ENCODE data around the gene DDTL. TPM values are rescaled to one million over a fixed set of nuclear protein-coding genes. Genes with fewer than 3 reads are reported as not detected.
"Not testable (repeated sequence)": the region's sequence is repeated elsewhere in the genome, so short reads cannot be mapped to it uniquely, and the experiment has no call there.

DDTL gene
- total and polyA plus RNA-seq, 2 of the 4 experiments (the other 2 are of a cell fraction) = 0.36 to 1.5 TPM

- WGBS, 2 experiments (ENCODE audit: extremely low coverage in 2 of 2, insufficient read length in 1 of 2) = no CpG with 5 or more reads among the region's 12 CpGs
- intact Hi-C loops (cut with micrococcal nuclease) = loop anchor here (10.0 kb wide), 3 partner anchors 92 to 412 kb away; partner anchors contain the start of gene MMP11
- CTCF ChIA-PET = not testable (repeated sequence)
Measured at GRCh38 chr22:23956301-23956900, 10.3 kb upstream of the DDTL start.

More at GRCh38 chr22:23956301-23956900, 10.3 kb upstream of the DDTL start:
- H3K27ac ChIP-seq (ENCODE audit: insufficient read depth, low read length); H4K20me1 ChIP-seq (ENCODE audit: insufficient read depth, low read length); H3K14ac ChIP-seq (replicated peaks; ENCODE audit: low read depth, low read length); H3K4me3 ChIP-seq (ENCODE audit: insufficient read depth, low read depth, low read length); BruUV-seq (replicated peaks); H3K9me3 ChIP-seq (ENCODE audit: control insufficient read depth, insufficient read depth, low read length); H4K91ac ChIP-seq (ENCODE audit: insufficient read depth, low read depth, low read length); H3K4ac ChIP-seq (ENCODE audit: low read depth, low read length); H3K27me3 ChIP-seq (ENCODE audit: control insufficient read depth, insufficient read depth, low read length); H3K79me1 ChIP-seq (ENCODE audit: low read depth in 1 of 2, low read length in 2 of 2); H2BK120ac ChIP-seq (ENCODE audit: low read depth, low read length); dilution Hi-C loops (cut with HindIII; ENCODE audit: low sequenced_read_pairs, unreplicated experiment); H3K36me3 ChIP-seq (ENCODE audit: control insufficient read depth, insufficient read depth, low read length); in situ Hi-C loops (cut with MboI; ENCODE audit: low sequenced_read_pairs); H3K18ac ChIP-seq (ENCODE audit: low read depth, low read length); POLR2A ChIA-PET (ENCODE audit: unreplicated experiment); H3K4me2 ChIP-seq (ENCODE audit: low read depth, low read length); H4K8ac ChIP-seq (ENCODE audit: low read depth in 2 of 2, low read length in 2 of 2); H3K4me1 ChIP-seq (ENCODE audit: control insufficient read depth, insufficient read depth, low read length); H3K9ac ChIP-seq (ENCODE audit: low read depth, low read length); H2AK9ac ChIP-seq (replicated peaks; ENCODE audit: low read depth, low read length, poor library complexity); H4K5ac ChIP-seq (ENCODE audit: low read depth, low read length); H3K9me1 ChIP-seq (ENCODE audit: insufficient read depth, low read length); H2BK15ac ChIP-seq (ENCODE audit: low read depth, low read length); H3K56ac ChIP-seq (ENCODE audit: extremely low read depth, insufficient read depth, low read length); H3K23ac ChIP-seq (ENCODE audit: low read depth, low read length); H2BK20ac ChIP-seq (ENCODE audit: low read depth, low read length); H2AK5ac ChIP-seq (ENCODE audit: low read depth, low read length); H2BK5ac ChIP-seq (ENCODE audit: low read depth, low read length, poor library complexity, severe bottlenecking): not testable (repeated sequence)
- peak; percentile 58 for DNase-seq
- H2AFZ ChIP-seq (replicated peaks; ENCODE audit: low read length, poor library complexity) = peak overlapping the region; percentile 43
- TF ChIP-seq USF2 (IDR thresholded peaks at IDR 0.05; ENCODE audit: low read depth, low read length) (peak; percentile 59), SMC3 (IDR thresholded peaks at IDR 0.05; ENCODE audit: low read depth, low read length) (peak; percentile 76), MAZ (IDR thresholded peaks at IDR 0.05; ENCODE audit: borderline replicate concordance, low read depth, low read length) (0 out of 2 replicates have a peak, but pooled peaks have one; percentile 10), RAD21 (IDR thresholded peaks at IDR 0.05; ENCODE audit: low read length) (peak; percentile 81), CTCF (conservative IDR thresholded peaks at IDR 0.05; ENCODE audit: low read depth, low read length) (peak; percentile 72)
- peak; percentile 38 for ATAC-seq (ENCODE audit: low read depth)

Data from IMR-90 (cell line).